Natural killer cell (primary cell): ENCODE results near the gene QRSL1. TPM values are rescaled to one million over a fixed set of nuclear protein-coding genes. Genes with fewer than 3 reads are reported as not detected.

ENCODE experiments used
- ATAC-seq, 3 donors: fragments of 150-1000 bp in 2 of 3; fragments of 200-7000 bp in 1 of 3; cut with Tn5 transposase; 1 replicate in 1 of 3; 2 replicates in 2 of 3; pipeline ENCODE4 v1.10.0; 2021; ENCODE audit warnings: mild to moderate bottlenecking in 2 of 3, moderate library complexity in 2 of 3
- DNase-seq, 2 donors: peaks; one replicate each; pipeline versions ENCODE4 v3.0.0 to v3.0.0-alpha.2; 2013 to 2021; ENCODE audit warnings: mixed read lengths in 1 of 2
- H3K27ac ChIP-seq: one replicate; pipeline ENCODE4 v1.5.1; 2013; ENCODE audit warnings: mild to moderate bottlenecking, low read length
- H3K27me3 ChIP-seq: one replicate; pipeline ENCODE4 v1.6.1; 2013; ENCODE audit warnings: low read length; ENCODE audit not compliant: control insufficient read depth, insufficient read depth
- H3K36me3 ChIP-seq: one replicate; pipeline ENCODE4 v1.6.1; 2013; ENCODE audit warnings: low read length; ENCODE audit not compliant: control insufficient read depth, insufficient read depth
- H3K4me1 ChIP-seq: one replicate; pipeline ENCODE4 v1.6.1; 2013; ENCODE audit warnings: low read length; ENCODE audit not compliant: control insufficient read depth, insufficient read depth
- H3K4me3 ChIP-seq: one replicate; pipeline ENCODE4 v1.5.1; 2013; ENCODE audit warnings: low read length
- H3K9me3 ChIP-seq: one replicate; pipeline ENCODE4 v1.6.1; 2013; ENCODE audit warnings: low read length; ENCODE audit not compliant: control insufficient read depth, insufficient read depth
- H3K27ac Mint-ChIP-seq, 2 donors: one replicate each; pipeline ENCODE4 v1.8.0; 2022; ENCODE audit warnings: mild to moderate bottlenecking in 2 of 2, mixed read lengths in 2 of 2, moderate library complexity in 1 of 2
- H3K27me3 Mint-ChIP-seq, 2 donors: one replicate each; pipeline ENCODE4 v1.8.0; 2022; ENCODE audit warnings: low read depth in 2 of 2, mixed read lengths in 2 of 2
- H3K36me3 Mint-ChIP-seq: one replicate; pipeline ENCODE4 v1.8.0; 2022; ENCODE audit warnings: mixed read lengths
- H3K4me1 Mint-ChIP-seq, 2 donors: one replicate each; pipeline ENCODE4 v1.8.0; 2022; ENCODE audit warnings: mixed read lengths in 2 of 2
- H3K4me3 Mint-ChIP-seq: one replicate; pipeline ENCODE4 v1.8.0; 2022; ENCODE audit warnings: mild to moderate bottlenecking, moderate library complexity, mixed read lengths
- H3K9me3 Mint-ChIP-seq, 2 donors: one replicate each; pipeline ENCODE4 v1.8.0; 2022; ENCODE audit warnings: mixed read lengths in 2 of 2
- CTCF ChIP-seq: fragments of 200-600 bp; IDR thresholded peaks from one replicate; pipeline ENCODE4 v1.8.0; 2022; ENCODE audit warnings: antibody characterized with exemption
- WGBS: methylation state at CpG from one replicate; pipeline ENCODE4 v1.1.7; 2013; ENCODE audit warnings: missing lambda C conversion rate; ENCODE audit not compliant: insufficient coverage; 5-methylcytosine and 5-hydroxymethylcytosine counted together
- intact Hi-C: fragments of 100-400 bp; cut with micrococcal nuclease; formaldehyde crosslinking; loops from one replicate; pipeline ENCODE4 v1.14.2; 2022
- total RNA-seq, 4 donors: library from RNA; stranded (reverse); fragments of 120-200 nt in 1 of 4; gene quantifications; one replicate each; pipeline versions ENCODE4 v1.2.3 to v1.2.4, GENCODE V29; 2013 to 2022

Gene QRSL1
- total RNA-seq, 3 donors from 2014 or later (not counting 1 experiment from before 2014, with no cell fraction given) = 5.6 to 8.4 (median 6.5) TPM

- ATAC-seq (no peak), DNase-seq (no peak)
- no peak overlapping the region for H3K27ac ChIP-seq
- intact Hi-C loops = no loop called here
- H3K36me3 Mint-ChIP-seq = peaks cover 10% of the 10 kb centered on the region
- H3K27me3 Mint-ChIP-seq = no peaks in the 10 kb centered on the region
- WGBS = 90% methylated on average over 2 of the region's 3 CpGs
- no peak for TF ChIP-seq CTCF
- peaks cover 13% of the 10 kb centered on the region for H3K36me3 ChIP-seq
- H3K4me1 ChIP-seq = no peaks in the 10 kb centered on the region
- no peak overlapping the region for H3K27ac Mint-ChIP-seq
- no peak overlapping the region for H3K4me3 Mint-ChIP-seq
- no peaks in the 10 kb centered on the region for H3K4me1 Mint-ChIP-seq
- no peaks in the 10 kb centered on the region for H3K27me3 ChIP-seq
- no peaks in the 10 kb centered on the region for H3K9me3 ChIP-seq
- H3K9me3 Mint-ChIP-seq = no peaks in the 10 kb centered on the region
- no peak overlapping the region for H3K4me3 ChIP-seq
Measured at GRCh38 chr6:106591111-106591825, 38.1 kb upstream of the QRSL1 start.

DNA sequence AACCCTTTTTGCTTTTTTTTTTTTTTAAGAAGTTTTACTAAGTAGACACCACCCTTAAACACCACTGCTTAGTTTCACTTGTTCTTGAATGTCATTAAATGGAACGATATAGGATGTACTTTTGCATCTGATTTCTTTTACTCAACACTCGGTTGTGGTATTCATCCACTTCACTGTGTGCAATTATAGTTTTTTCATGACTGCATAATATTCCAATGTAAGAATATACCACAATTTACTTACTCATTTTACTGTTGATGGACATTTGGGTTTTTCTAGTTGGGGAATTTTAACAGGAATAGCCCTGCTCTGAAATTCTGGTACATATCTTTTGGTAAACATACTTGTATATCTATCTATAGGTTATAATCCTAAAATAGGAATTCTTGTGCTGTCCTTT, 29.9 kb upstream of the QRSL1 start:
- Mint-ChIP-seq H3K36me3 (peaks cover 16% of the 10 kb centered on the region), H3K27ac (no peak overlapping the region), H3K4me1 (no peaks in the 10 kb centered on the region), H3K4me3 (no peak overlapping the region), H3K9me3 (peaks cover 0 to 2% of the 10 kb centered on the region in 2 donors), H3K27me3 (no peaks in the 10 kb centered on the region)
- H3K4me1 ChIP-seq = no peaks in the 10 kb centered on the region
- H3K4me3 ChIP-seq = no peak overlapping the region
- no peaks in the 10 kb centered on the region for H3K27me3 ChIP-seq
- intact Hi-C loops = no loop called here
- no peak overlapping the region for H3K27ac ChIP-seq
- WGBS = no CpG with 5 or more reads among the region's 2 CpGs
- no peaks in the 10 kb centered on the region for H3K9me3 ChIP-seq
- no peak for DNase-seq
- ATAC-seq = no peak
- no peak for TF ChIP-seq CTCF
- H3K36me3 ChIP-seq = peaks cover 10% of the 10 kb centered on the region

DNA sequence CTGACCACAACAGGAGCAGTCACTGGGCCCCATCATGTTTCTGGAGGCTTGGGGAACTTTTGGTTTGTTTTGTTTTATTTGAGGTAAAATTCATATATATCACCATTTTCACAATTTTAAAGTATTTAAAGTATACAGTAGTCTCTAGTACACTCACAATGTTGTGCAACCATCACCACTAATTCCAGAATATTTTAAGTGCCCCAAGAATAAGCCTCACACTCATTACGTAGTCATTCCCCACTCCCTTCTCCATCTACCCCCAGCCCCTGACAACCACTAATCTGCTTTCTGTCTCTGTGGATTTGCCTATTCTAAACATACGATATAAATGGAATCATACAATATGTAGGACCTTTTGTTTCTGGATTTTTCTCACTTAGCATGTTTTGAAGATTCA, 29.0 kb upstream of the QRSL1 start:
- H3K9me3 ChIP-seq = no peaks in the 10 kb centered on the region
- 94% methylated on average over 1 of the region's 2 CpGs for WGBS
- peaks cover 10% of the 10 kb centered on the region for H3K36me3 ChIP-seq
- DNase-seq (no peak), ATAC-seq (no peak)
- H3K4me1 ChIP-seq = no peaks in the 10 kb centered on the region
- Mint-ChIP-seq H3K27ac (no peak overlapping the region), H3K4me3 (no peak overlapping the region), H3K36me3 (peaks cover 16% of the 10 kb centered on the region), H3K9me3 (peaks cover 0 to 2% of the 10 kb centered on the region in 2 donors), H3K27me3 (no peaks in the 10 kb centered on the region), H3K4me1 (no peaks in the 10 kb centered on the region)
- H3K27ac ChIP-seq = no peak overlapping the region
- no peak overlapping the region for H3K4me3 ChIP-seq
- H3K27me3 ChIP-seq = no peaks in the 10 kb centered on the region
- no peak for TF ChIP-seq CTCF
- intact Hi-C loops = no loop called here
